HG02884 (cell line): Measurements from ENCODE around the gene CSK.
A peak's percentile ranks its signal among the peaks of the same experiment; 100 is the strongest.

Experiments
- ATAC-seq: cut with Tn5 transposase; IDR thresholded peaks from one replicate; pipeline ENCODE4 v1.9.1; 2021; ENCODE audit warnings: mild to moderate bottlenecking, moderate library complexity; ENCODE audit not compliant: unreplicated experiment

The CSK gene

GRCh38 chr15:74840851-74841775, 59.2 kb downstream of the CSK start:
- no peak for ATAC-seq

- ATAC-seq = no peak
Measured at GRCh38 chr15:74841891-74842373, 60.1 kb downstream of the CSK start.

- ATAC-seq = peak; percentile 80
Measured at GRCh38 chr15:74842581-74843444, 60.9 kb downstream of the CSK start, which contains the start of gene ULK3. ULK3 (minus strand) TSS chr15:74843156; CDS start chr15:74843105, 51 bp downstream.

- no peak for ATAC-seq
Measured at GRCh38 chr15:74843445-74843828, 61.6 kb downstream of the CSK start.

- no peak for ATAC-seq
Measured at GRCh38 chr15:74843891-74844299, 62.0 kb downstream of the CSK start.

- no peak for ATAC-seq
Measured at GRCh38 chr15:74844319-74845207, 62.7 kb downstream of the CSK start.

GRCh38 chr15:74845208-74845568, 63.3 kb downstream of the CSK start:
- ATAC-seq = no peak

- ATAC-seq = no peak
Measured at GRCh38 chr15:74845581-74845980, 63.7 kb downstream of the CSK start.

GRCh38 chr15:74847432-74847831, 65.6 kb downstream of the CSK start:
- no peak for ATAC-seq

- no peak for ATAC-seq
Measured at GRCh38 chr15:74850393-74850792, 68.5 kb downstream of the CSK start.

- ATAC-seq = no peak
Measured at GRCh38 chr15:74851960-74852359, 70.1 kb downstream of the CSK start.
